GM19395 (cell line): Measurements from ENCODE around the gene GGCX.

Experiments
- ATAC-seq: cut with Tn5 transposase; IDR thresholded peaks from one replicate; pipeline ENCODE4 v1.9.1; 2021; ENCODE audit warnings: mild to moderate bottlenecking, moderate library complexity; ENCODE audit not compliant: unreplicated experiment

Gene GGCX

GRCh38 chr2:85522090-85522647 lies 39.1 kb downstream of the GGCX start:
- no peak for ATAC-seq

GRCh38 chr2:85516653-85517389 lies 44.5 kb downstream of the GGCX start:
- no peak for ATAC-seq

GRCh38 chr2:85514323-85514722 lies 47.0 kb downstream of the GGCX start:
- ATAC-seq = no peak

GRCh38 chr2:85511008-85511811 lies 50.1 kb downstream of the GGCX start:
- ATAC-seq = no peak

GRCh38 chr2:85506768-85507181 lies 54.5 kb downstream of the GGCX start:
- ATAC-seq = no peak

GRCh38 chr2:85505551-85506238 lies 55.6 kb downstream of the GGCX start:
- ATAC-seq = no peak

- no peak for ATAC-seq
Observed at GRCh38 chr2:85504778-85505261, 56.5 kb downstream of the GGCX start.

GRCh38 chr2:85503851-85504777 lies 57.2 kb downstream of the GGCX start:
- no peak for ATAC-seq

- no peak for ATAC-seq
Observed at GRCh38 chr2:85503168-85503850, 58.0 kb downstream of the GGCX start.

- ATAC-seq = no peak
Observed at GRCh38 chr2:85502720-85503119, 58.6 kb downstream of the GGCX start.

GRCh38 chr2:85501248-85501647 lies 60.0 kb downstream of the GGCX start:
- ATAC-seq = no peak

GRCh38 chr2:85497944-85498630 lies 63.2 kb downstream of the GGCX start:
- no peak for ATAC-seq

- no peak for ATAC-seq
Observed at GRCh38 chr2:85496436-85496835, 64.9 kb downstream of the GGCX start.
